GDM1 (cell line): ENCODE data around the gene POLG.

ENCODE experiments used
- DNase-seq: peaks from one replicate; lab custom pipeline; 2025; lab: John Stamatoyannopoulos, UW

POLG gene

GRCh38 chr15:89326316-89326715, 8.3 kb downstream of the POLG start:
- DNase-seq, result no peak

GRCh38 chr15:89325039-89325803, 9.4 kb downstream of the POLG start:
- no peak for DNase-seq

- DNase-seq, result no peak
Measured at GRCh38 chr15:89323825-89324224, 10.8 kb downstream of the POLG start.

- no peak for DNase-seq
Measured at GRCh38 chr15:89322822-89323221, 11.8 kb downstream of the POLG start.

GRCh38 chr15:89321521-89322410, 12.9 kb downstream of the POLG start:
- DNase-seq, result no peak

GRCh38 chr15:89320200-89320599, 14.4 kb downstream of the POLG start:
- no peak for DNase-seq

- no peak for DNase-seq
Measured at GRCh38 chr15:89319678-89320077, 14.9 kb downstream of the POLG start.

GRCh38 chr15:89317186-89317720, 17.4 kb downstream of the POLG start:
- DNase-seq, result no peak

GRCh38 chr15:89316504-89316903, 18.1 kb downstream of the POLG start:
- DNase-seq, result no peak

- no peak for DNase-seq
Measured at GRCh38 chr15:89315375-89315929, 19.2 kb downstream of the POLG start.

GRCh38 chr15:89309993-89310392, 24.6 kb downstream of the POLG start:
- DNase-seq, result no peak

- DNase-seq, result no peak
Measured at GRCh38 chr15:89308236-89308635, 26.4 kb downstream of the POLG start.

- no peak for DNase-seq
Measured at GRCh38 chr15:89307791-89308190, 26.8 kb downstream of the POLG start.

GRCh38 chr15:89307046-89307587, 27.5 kb downstream of the POLG start:
- no peak for DNase-seq

GRCh38 chr15:89305395-89305794, 29.2 kb downstream of the POLG start:
- no peak for DNase-seq

GRCh38 chr15:89303986-89304385, 30.6 kb downstream of the POLG start:
- no peak for DNase-seq

GRCh38 chr15:89301304-89302089, 33.1 kb downstream of the POLG start:
- DNase-seq, result no peak

- DNase-seq, result no peak
Measured at GRCh38 chr15:89299896-89300295, 34.7 kb downstream of the POLG start.

- DNase-seq, result no peak
Measured at GRCh38 chr15:89293012-89293411, 41.6 kb downstream of the POLG start.

GRCh38 chr15:89291934-89292438, 42.6 kb downstream of the POLG start:
- DNase-seq, result no peak

- no peak for DNase-seq
Measured at GRCh38 chr15:89283201-89283600, 51.4 kb downstream of the POLG start.
